Measurements from ENCODE around the gene TSSK3.

TSSK3 gene

GRCh38 chr1:32341971-32342370 lies 20.4 kb upstream of the TSSK3 start:
- no peak for DNase-seq (ENCODE audit: extremely low read depth, insufficient read length)
- Histone ChIP-seq H3K4me3 (replicated peaks; ENCODE audit: low read depth, low read length) (no peak overlapping the region), H3K27me3 (replicated peaks; ENCODE audit: control insufficient read depth, insufficient read depth, low read length) (no peaks in the 10 kb centered on the region), H3K36me3 (ENCODE audit: control insufficient read depth, insufficient read depth, low read length) (no peaks in the 10 kb centered on the region)
- TF ChIP-seq, protein P1, sequence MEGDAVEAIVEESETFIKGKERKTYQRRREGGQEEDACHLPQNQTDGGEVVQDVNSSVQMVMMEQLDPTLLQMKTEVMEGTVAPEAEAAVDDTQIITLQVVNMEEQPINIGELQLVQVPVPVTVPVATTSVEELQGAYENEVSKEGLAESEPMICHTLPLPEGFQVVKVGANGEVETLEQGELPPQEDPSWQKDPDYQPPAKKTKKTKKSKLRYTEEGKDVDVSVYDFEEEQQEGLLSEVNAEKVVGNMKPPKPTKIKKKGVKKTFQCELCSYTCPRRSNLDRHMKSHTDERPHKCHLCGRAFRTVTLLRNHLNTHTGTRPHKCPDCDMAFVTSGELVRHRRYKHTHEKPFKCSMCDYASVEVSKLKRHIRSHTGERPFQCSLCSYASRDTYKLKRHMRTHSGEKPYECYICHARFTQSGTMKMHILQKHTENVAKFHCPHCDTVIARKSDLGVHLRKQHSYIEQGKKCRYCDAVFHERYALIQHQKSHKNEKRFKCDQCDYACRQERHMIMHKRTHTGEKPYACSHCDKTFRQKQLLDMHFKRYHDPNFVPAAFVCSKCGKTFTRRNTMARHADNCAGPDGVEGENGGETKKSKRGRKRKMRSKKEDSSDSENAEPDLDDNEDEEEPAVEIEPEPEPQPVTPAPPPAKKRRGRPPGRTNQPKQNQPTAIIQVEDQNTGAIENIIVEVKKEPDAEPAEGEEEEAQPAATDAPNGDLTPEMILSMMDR (IDR thresholded peaks at IDR 0.05; ENCODE audit: insufficient read depth, low read length, poor library complexity, severe bottlenecking): no peak

DNA sequence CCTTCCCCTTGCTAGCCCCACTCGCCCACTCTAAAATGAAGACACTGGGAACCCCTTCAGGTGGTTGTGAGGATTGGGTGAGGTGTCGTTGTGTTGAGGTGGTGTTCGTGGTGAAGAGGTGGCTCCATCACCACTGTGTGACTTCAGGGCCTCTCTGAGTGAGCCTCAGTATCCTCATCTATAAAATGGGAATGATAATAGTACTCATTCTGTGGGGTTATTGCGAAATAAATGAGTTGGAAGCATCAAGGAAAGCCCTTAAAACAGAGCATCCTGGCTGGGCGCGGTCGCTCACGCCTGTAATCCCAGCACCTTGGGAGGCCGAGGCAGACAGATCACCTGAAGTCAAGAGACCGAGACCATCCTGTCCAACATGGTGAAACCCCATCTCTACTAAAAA lies 19.6 kb upstream of the TSSK3 start:
- TF ChIP-seq, protein P1 (IDR thresholded peaks at IDR 0.05; ENCODE audit: insufficient read depth, low read length, poor library complexity, severe bottlenecking): no peak
- H3K36me3 ChIP-seq (ENCODE audit: control insufficient read depth, insufficient read depth, low read length): no peaks in the 10 kb centered on the region
- H3K27me3 ChIP-seq (replicated peaks; ENCODE audit: control insufficient read depth, insufficient read depth, low read length): no peaks in the 10 kb centered on the region
- no peak for DNase-seq (ENCODE audit: extremely low read depth, insufficient read length)
- H3K4me3 ChIP-seq (replicated peaks; ENCODE audit: low read depth, low read length): no peak overlapping the region

- DNase-seq (ENCODE audit: extremely low read depth, insufficient read length): no peak
- H3K4me3 ChIP-seq (replicated peaks; ENCODE audit: low read depth, low read length): no peak overlapping the region
- no peaks in the 10 kb centered on the region for H3K27me3 ChIP-seq (replicated peaks; ENCODE audit: control insufficient read depth, insufficient read depth, low read length)
- TF ChIP-seq, protein P1 (IDR thresholded peaks at IDR 0.05; ENCODE audit: insufficient read depth, low read length, poor library complexity, severe bottlenecking): no peak
- H3K36me3 ChIP-seq (ENCODE audit: control insufficient read depth, insufficient read depth, low read length): no peaks in the 10 kb centered on the region
Observed at GRCh38 chr1:32345289-32345827, 17.0 kb upstream of the TSSK3 start.

DNA sequence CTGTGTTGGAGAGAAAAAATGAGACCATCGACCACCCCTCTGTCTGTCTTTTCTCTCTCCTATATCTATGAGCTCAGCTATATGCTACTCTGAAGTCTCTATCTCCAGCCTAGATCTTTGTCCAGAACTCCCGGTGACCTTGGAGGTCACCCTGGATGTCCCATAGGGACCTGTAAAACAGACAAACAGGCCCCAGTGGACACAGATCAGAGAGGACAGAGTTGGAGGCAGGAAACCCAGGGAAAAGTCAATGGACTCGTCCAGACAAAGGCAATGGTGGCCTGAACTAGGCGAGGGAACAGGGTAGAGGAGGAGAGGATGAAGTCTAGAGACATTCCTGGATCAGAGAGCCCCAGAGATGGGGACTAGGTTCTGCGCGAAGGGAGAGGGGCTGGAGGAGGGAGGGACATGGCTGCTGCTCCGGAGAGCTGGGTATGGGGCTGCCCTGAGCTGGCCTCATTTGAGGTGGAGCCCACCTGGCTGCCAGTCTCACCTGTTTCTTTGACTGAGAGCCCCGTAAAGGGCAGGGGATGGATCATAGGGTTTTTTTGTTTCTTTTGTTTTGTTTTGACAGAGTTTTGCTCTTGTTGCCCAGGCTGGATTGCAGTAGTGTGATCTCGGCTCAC lies 15.7 kb upstream of the TSSK3 start:
- Histone ChIP-seq H3K27me3 (replicated peaks; ENCODE audit: control insufficient read depth, insufficient read depth, low read length) (no peaks in the 10 kb centered on the region), H3K36me3 (ENCODE audit: control insufficient read depth, insufficient read depth, low read length) (no peaks in the 10 kb centered on the region), H3K4me3 (replicated peaks; ENCODE audit: low read depth, low read length) (no peak overlapping the region)
- no peak for DNase-seq (ENCODE audit: extremely low read depth, insufficient read length)
- TF ChIP-seq, protein P1 (IDR thresholded peaks at IDR 0.05; ENCODE audit: insufficient read depth, low read length, poor library complexity, severe bottlenecking): no peak

DNA sequence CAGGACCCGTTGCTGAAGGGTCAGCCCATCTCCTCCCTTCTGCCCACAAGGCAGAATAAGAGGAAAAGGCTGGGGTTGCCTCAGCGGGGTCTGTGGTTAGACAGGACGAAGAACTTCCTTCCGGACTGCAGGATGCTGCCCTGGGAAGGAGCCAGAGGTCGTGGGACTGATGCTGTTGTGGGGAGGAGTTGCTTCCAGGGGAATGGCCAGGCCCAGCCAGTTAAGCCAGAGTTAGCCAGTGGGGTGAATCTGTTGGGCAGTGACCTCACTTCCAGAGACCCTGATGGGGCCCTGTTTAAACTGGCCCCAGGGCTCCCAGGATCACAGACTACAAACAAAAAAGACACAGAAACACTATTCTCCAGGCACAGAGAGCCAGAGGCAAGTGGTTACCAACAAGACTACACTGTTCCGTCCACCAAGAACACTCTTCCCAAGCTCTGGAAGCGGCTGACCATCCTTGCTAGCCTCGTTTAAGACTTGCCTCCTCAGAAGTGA lies 13.1 kb upstream of the TSSK3 start:
- TF ChIP-seq, protein P1 (IDR thresholded peaks at IDR 0.05; ENCODE audit: insufficient read depth, low read length, poor library complexity, severe bottlenecking): no peak
- Histone ChIP-seq H3K27me3 (replicated peaks; ENCODE audit: control insufficient read depth, insufficient read depth, low read length) (no peaks in the 10 kb centered on the region), H3K4me3 (replicated peaks; ENCODE audit: low read depth, low read length) (no peak overlapping the region), H3K36me3 (ENCODE audit: control insufficient read depth, insufficient read depth, low read length) (no peaks in the 10 kb centered on the region; the same call in 1 of the 2 replicates)
- DNase-seq (ENCODE audit: extremely low read depth, insufficient read length): no peak

Measured in GM06990 (cell line).